ENCODE results near the gene YWHAG.
"Not testable (repeated sequence)": the region's sequence is repeated elsewhere in the genome, so short reads cannot be mapped to it uniquely, and the experiment has no call there.

Gene YWHAG

GRCh38 chr7:76358481-76359110 is at the start of gene YWHAG:
Gene YWHAG, minus strand, starts transcription at chr7:76358991. Its CDS starts 183 bp downstream, at chr7:76358808.
- DNase-seq: peak; percentile 86 to 87

- DNase-seq: no peak
Observed at GRCh38 chr7:76408121-76408560, 49.4 kb upstream of the YWHAG start.

DNA sequence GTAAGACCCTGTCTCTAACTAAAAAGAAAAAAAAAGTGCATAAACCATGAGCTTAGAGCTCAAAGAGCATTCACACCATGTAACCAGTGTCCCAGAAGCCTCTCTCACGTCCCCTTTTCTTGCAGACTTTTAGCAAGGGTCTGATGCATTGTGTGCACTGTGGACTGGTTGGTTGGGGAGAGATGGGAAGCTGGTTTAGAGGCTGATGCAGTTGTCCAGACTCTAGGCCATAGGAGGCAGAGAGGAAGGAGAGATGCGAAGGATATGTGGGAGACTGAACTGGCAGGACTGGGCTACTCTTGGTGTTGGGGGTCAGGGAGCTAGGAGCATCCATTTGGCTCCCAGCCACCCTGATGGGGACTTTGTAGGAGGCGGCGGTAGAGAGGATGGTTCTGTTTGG is 48.9 kb upstream of the YWHAG start:
- no peak for DNase-seq

DNA sequence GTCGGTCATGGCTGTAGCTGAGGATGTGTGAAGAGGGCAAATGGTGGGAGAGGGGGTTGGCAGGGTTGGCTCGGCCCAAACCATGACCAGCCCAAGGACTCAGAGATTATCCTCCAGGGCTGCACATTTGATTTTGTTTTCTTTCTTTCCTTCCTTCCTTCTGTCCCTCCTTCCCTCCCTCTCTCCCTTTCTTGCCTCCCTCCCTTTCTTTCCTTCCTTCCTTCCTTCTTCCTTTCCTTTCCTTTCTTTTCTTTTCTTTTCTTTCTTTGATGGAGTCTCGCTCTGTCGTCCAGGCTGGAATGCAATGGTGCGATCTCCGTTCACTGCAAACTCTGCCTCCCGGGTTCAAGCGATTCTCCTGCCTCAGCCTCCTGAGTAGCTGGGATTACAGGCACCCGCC is 46.9 kb upstream of the YWHAG start:
- DNase-seq: no peak

DNA sequence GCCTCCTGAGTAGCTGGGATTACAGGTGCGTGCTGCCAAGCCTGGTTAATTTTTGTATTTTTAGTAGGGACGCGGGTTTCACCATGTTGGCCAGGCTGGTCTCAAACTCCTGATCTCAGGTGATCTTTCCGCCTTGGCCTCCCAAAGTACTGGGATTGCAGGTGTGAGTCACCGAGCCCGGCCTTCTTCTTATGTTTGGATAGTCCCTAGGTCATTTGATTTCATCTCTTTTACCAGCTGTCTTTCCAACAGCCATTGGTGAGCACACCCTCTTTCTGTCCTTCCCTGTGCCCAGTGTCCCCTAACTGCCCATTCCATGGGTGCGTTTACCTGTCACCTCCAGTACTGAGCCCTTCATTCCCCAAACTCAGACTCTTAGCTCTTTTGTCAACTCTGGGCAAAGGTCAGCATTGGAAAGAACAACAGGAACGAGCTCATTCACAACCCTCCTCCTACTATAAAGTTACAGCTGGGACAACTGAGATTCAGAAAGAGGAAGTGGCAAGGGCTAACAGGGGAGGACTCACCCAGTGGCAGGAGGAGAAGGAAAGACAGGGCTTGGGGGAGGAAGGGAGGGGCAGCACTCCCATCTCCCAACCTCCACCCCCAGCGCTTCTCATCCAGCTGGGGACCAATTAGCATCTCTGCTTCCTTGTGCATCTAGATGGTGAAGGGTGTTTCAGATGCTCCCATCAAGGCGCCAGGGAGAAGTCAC is 45.1 kb upstream of the YWHAG start:
- DNase-seq: peak in 1 of 2 donors; percentile 21

DNA sequence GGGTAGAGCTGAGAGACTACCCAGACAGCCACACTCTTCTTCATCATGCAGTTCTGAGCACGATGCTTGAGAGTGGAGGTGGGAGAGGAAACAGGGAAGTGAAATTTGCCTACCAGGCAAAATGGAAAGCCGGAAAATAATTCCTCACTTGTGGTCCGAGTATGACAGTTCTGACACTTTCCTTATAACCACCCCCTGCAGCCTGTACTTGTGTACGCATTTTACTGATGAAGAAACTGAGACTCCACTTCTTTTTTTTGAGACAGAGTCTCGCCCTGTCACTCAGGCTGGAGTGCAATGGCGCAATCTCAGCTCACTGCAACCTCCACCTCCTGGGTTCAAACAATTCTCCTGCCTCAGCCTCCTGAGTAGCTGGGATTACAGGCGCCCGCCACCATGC is 44.3 kb upstream of the YWHAG start:
- not testable (repeated sequence) for DNase-seq

- DNase-seq: no peak
Observed at GRCh38 chr7:76400248-76400647, 41.5 kb upstream of the YWHAG start.

GRCh38 chr7:76397409-76398183 is 38.8 kb upstream of the YWHAG start:
- peak; percentile 86 to 89 for DNase-seq

DNA sequence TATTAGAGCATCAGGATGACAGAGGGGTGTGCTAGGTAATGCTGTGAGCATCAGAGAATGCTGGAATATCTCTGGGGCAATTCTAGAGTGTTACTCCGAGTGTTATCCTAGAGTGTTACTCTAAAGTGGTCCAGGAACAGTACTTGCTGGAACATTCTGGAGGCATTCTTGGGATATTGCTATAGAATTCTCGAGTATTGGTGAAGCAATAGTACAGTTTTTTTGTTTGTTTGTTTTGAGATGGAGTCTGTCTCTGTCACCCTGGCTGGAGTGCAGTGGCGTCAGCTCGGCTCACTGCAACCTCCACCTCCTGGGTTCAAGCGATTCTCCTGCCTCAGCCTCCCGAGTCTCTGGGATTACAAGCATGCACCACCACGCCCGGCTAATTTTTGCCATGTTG is 38.1 kb upstream of the YWHAG start:
- DNase-seq: no peak

- DNase-seq: no peak
Observed at GRCh38 chr7:76395965-76396726, 37.4 kb upstream of the YWHAG start.

DNA sequence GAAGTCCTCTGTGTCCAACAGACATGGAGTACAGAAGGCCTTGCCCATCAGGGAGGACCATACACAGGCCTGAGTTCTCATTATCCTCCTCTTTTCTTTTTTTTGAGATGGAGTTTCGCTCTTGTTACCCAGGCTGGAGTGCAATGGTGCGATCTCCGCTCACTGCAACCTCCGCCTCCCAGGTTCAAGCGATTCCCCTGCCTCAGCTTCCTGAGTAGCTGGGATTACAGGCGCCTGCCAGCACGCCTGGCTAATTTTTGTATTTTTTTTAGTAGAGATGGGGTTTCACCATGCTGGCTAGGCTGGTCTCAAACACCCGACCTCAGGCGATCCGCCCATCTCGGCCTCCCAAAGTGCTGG is 36.8 kb upstream of the YWHAG start:
- not testable (repeated sequence) for DNase-seq

GRCh38 chr7:76394957-76395356 is 36.2 kb upstream of the YWHAG start:
- DNase-seq: no peak

DNA sequence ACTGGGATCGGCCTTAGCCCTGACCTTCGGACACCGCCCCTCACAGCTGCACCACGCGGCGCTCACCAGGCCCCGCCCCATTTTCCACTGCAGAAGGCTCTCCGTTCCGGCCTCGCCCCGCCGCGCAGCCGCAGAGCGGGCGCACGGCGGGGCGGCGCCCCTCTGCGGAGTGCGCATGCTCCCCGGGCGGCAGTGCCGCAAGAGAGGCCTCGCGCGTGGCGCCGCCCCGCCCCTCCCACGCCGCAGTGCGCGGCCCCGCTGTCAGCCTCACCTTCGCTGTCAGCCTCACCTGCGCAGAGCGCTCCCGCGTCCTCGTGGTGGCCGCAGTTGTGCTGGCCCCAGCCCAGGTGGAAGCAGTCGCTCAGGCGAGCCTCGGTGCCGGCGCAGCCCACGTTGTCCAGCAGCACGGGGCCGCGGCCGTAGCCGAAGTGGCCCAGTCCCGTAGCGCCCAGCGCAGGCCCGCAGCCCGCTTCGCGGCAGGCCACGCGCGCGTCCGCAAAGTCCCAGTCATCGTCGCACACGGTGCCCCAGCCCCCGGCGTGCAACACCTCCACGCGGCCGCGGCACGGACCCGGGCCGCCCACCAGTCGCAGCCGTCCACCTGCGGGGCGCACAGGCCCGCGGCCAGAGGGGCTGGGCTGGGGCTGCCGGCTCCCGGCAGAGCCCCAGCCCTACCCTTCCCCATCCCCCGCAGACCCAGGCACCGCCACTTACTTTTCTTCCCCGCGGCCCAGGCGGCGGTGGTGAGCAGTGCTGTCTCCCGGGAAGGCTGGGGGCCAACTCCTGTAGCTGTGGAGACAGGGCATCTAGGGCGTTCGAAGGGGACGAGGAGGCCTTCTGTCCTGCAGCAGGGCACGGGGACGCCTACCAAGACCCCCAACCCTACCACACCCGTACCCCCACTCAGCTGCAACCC is 34.6 kb upstream of the YWHAG start:
- peak; percentile 93 to 94 for DNase-seq

DNA sequence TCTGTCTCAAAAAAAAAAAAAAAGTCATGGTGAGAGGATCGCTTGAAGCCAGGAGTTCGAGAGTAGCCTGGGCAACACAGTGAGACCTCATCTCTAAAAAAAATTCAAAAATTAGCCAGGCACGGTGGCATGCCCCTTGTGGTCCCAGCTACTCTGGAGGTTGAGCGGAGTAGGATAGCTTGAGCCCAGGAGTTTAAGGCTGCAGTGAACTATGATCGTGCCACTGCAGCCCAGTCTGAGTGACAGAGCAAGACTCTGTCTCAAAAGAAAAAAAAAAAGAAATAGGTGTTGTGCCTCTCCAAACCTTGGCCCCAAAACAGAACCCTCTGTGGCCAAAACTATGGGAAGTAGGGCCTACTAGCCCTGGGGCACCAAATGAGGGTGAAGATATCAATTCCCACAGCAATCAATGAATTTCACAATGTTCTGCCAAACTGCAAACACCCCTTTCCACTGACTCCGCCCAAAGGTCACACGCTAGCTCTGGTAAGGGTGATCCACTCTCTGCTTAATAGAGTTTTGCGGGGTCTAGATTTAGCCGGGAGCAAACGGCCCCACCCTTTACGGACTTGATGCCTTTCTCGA is 33.8 kb upstream of the YWHAG start:
- no peak for DNase-seq

DNA sequence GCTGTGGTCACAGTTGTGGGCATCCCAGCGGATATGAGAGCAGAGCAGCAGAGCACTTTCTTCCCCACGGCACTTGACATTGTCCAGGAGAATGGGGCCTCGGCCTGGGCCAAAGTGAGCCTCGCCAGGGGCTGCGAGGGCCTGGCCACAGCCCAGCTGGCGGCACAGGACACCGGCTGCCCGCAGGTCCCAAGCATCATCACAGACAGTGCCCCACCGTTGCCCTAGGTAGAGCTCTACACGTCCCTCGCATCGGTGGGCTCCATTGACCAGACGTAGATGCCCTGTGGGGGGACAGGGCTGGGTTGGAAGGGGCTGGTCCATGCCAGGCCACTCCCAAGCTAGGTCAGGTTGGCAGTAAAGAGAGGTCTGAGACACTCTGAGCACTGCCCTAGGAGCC is 31.3 kb upstream of the YWHAG start:
- no peak for DNase-seq

DNA sequence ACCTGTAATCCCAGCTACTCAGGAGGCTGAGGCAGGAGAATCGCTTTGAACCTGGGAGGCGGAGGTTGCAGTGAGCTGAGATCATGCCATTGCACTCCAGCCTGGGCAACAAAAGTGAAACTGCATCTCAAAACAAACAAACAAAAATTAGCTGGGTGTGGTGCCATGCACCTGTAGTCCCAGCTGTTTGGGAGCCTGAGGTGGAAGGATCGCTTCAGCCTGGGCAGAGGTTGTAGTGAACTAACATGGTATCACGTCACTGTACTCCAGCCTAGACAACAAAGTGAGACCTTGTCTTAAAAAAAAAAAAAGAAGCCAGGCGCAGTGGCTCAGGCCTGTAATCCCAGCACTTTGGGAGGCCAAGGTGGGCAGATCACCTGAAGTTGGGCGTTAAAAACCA is 29.0 kb upstream of the YWHAG start:
- DNase-seq: not testable (repeated sequence)

GRCh38 chr7:76386691-76387260 is 28.0 kb upstream of the YWHAG start:
- no peak for DNase-seq

DNA sequence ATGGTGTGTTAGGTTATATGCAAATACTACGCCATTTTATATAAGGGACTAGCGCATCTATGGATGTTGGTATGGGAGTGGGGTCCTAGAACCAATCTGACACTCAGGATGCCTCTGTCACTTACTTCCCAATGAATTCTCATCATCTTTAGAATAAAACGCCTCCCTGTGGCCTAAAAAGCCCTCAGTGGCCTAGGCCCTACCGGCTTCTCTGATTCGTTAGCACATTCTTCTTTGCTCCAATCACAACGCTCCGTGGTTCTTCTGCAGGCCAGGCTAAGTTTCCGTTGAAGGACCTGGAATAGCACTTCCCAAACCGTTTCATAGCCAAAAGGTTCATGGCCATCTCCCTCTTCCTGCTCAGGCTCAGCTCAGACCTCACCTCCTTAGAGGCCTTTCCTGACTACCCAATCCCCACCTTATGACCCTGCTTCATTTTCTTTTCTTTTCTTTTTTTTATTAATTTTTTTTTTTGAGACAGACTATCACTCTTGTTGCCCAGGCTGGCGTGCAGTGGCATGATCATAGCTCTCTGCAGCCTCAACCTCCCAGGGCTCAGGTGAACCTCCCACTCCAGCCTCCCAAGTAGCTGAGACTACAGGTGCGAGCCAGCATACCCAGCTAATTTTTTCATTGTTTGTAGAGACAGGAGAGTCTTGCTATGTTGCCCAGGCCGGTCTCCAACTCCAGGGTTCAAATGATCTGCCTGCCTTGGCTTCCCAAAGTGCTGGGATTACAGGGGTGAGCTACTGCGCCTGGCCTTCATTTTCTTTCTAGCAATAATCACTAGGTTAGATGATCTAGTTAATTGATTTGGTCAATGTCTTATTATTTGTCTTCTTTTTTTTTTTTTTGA is 24.5 kb upstream of the YWHAG start:
- DNase-seq: no peak

DNA sequence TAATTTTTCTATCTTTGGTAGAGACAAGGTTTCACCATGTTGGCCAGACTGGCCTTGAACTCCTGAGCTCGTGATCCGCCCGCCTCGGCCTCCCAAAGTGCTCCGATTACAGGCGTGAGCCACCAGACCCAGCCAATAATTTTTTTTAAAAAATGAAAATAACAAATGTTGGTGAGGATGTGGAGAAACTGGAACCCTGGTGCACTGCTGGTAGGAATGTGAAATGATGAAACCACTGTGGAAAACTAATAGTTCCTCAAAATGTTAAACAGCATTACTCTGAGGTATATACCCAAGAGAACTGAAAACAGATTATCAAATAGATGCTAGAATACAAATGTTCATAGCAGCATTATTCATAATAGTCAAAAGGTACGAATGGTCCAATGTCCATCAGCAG is 23.0 kb upstream of the YWHAG start:
- DNase-seq: no peak

- DNase-seq: no peak
Observed at GRCh38 chr7:76380623-76380966, 21.8 kb upstream of the YWHAG start.

All from CD4-positive, alpha-beta T cell treated with Interleukin-1 beta for 1 hour (primary cell).